Measurements from ENCODE around the gene BRI3BP. TPM values are rescaled to one million over a fixed set of nuclear protein-coding genes. Genes with fewer than 3 reads are reported as not detected.

The BRI3BP gene
- total and polyA plus RNA-seq, 12 donors = 1.1 to 6.2 (median 4.7) TPM

GRCh38 chr12:125004621-125005020 lies 11.2 kb downstream of the BRI3BP start:
- Histone ChIP-seq H3K36me3 (replicated peaks in 1 of 2) (no peaks in the 10 kb centered on the region), H3K27ac (no peak overlapping the region), H3K4me3 (no peak overlapping the region), H3K27me3 (no peaks in the 10 kb centered on the region), H3K4me1 (replicated peaks in 1 of 2) (no peaks in the 10 kb centered on the region), H3K9me3 (replicated peaks in 1 of 3) (no peaks in the 10 kb centered on the region)
- intact Hi-C loops (cut with DNase I) = no loop called here
- no peak for DNase-seq
- TF ChIP-seq CTCF (IDR thresholded peaks at IDR 0.05) (no peak), POLR2A (IDR thresholded peaks at IDR 0.05) (no peak)
- WGBS, 4 donors = 95 to 98% (median 97%) methylated on average over 6 of the region's 6 CpGs

DNA sequence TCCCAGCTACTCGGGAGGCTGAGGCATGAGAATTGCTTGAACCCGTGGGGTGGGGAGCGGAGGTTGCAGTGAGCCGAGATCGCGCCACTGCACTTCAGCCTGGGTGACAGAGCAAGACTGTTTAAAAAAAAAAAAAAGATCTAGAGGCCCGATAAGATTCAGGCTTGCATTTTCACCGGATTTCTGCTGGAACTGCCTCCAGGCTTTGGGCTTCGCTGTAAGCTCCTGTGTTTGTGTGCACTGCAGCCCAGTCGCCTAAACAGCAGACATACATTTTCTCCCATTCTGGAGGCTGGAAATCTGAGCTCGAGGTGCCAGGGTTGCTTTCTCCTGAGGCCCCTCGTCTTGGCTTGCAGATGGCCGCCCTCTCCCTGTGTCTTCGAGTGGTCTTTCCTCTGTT lies 12.2 kb downstream of the BRI3BP start:
- Histone ChIP-seq H3K27ac (no peak overlapping the region), H3K4me1 (replicated peaks in 1 of 2) (no peaks in the 10 kb centered on the region), H3K9me3 (replicated peaks in 1 of 3) (no peaks in the 10 kb centered on the region), H3K36me3 (replicated peaks in 1 of 2) (no peaks in the 10 kb centered on the region), H3K27me3 (no peaks in the 10 kb centered on the region), H3K4me3 (no peak overlapping the region)
- WGBS, 4 donors = 86 to 91% (median 89%) methylated on average over 14 of the region's 14 CpGs
- intact Hi-C loops (cut with DNase I) = no loop called here
- TF ChIP-seq CTCF (IDR thresholded peaks at IDR 0.05) = no peak
- TF ChIP-seq POLR2A (IDR thresholded peaks at IDR 0.05) = no peak
- DNase-seq = no peak

DNA sequence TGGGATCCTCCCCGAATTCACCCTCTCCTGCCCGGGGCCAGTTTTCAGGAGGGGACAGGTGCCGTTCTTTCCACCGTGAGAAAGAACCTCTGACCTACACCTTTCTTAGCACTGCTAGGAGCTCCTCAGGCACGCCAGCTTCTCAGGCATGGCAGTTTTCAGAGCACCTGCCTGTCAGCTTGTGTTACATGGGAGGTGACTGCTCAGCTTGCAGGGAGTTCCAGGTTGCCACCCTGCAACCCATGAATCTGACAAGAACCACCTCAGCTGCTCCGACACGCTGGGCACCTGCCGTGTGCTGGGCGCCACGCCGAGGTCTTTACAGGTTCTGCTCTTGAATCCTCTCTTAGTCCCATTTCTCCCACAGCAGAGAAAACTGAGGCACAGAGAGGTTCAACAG lies 12.9 kb downstream of the BRI3BP start:
- Histone ChIP-seq H3K36me3 (replicated peaks in 1 of 2) (no peaks in the 10 kb centered on the region), H3K27me3 (no peaks in the 10 kb centered on the region), H3K4me3 (no peak overlapping the region), H3K4me1 (replicated peaks in 1 of 2) (no peaks in the 10 kb centered on the region), H3K9me3 (replicated peaks in 1 of 3) (no peaks in the 10 kb centered on the region), H3K27ac (no peak overlapping the region)
- DNase-seq = no peak
- no peak for TF ChIP-seq POLR2A (IDR thresholded peaks at IDR 0.05)
- no peak for TF ChIP-seq CTCF (IDR thresholded peaks at IDR 0.05)
- WGBS, 4 donors = 94 to 97% (median 96%) methylated on average over 9 to 11 of the region's 11 CpGs
- intact Hi-C loops (cut with DNase I) = no loop called here

- H3K27ac ChIP-seq = no peak overlapping the region
- H3K36me3 ChIP-seq (replicated peaks in 1 of 2) = no peaks in the 10 kb centered on the region
- H3K4me3 ChIP-seq = no peak overlapping the region
- WGBS, 4 donors = 87 to 94% (median 93%) methylated on average over 13 to 14 of the region's 14 CpGs
- intact Hi-C loops (cut with DNase I) = no loop called here
- TF ChIP-seq CTCF (IDR thresholded peaks at IDR 0.05) (no peak), POLR2A (IDR thresholded peaks at IDR 0.05) (no peak)
- H3K9me3 ChIP-seq (replicated peaks in 1 of 3) = no peaks in the 10 kb centered on the region
- no peak for DNase-seq
- no peaks in the 10 kb centered on the region for H3K4me1 ChIP-seq (replicated peaks in 1 of 2)
- no peaks in the 10 kb centered on the region for H3K27me3 ChIP-seq
Observed at GRCh38 chr12:125013816-125014442, 20.5 kb downstream of the BRI3BP start.
